H9 (cell line): Measurements from ENCODE around the gene TMEM229B. TPM values are rescaled to one million over a fixed set of nuclear protein-coding genes. Genes with fewer than 3 reads are reported as not detected.

Experiments used
- DNase-seq: peaks from one replicate; pipeline ENCODE4 v3.0.0-alpha.2; 2017
- H2AFZ ChIP-seq: one replicate; pipeline ENCODE4 v1.6.1; 2013; ENCODE audit warnings: mild to moderate bottlenecking, low read length, control low read depth, moderate library complexity
- H2AK5ac ChIP-seq: 2 replicates; pipeline ENCODE4 v1.6.1; 2013; ENCODE audit warnings: low read length, control low read depth, mixed read lengths; ENCODE audit not compliant: insufficient read length
- H2BK120ac ChIP-seq: one replicate; pipeline ENCODE4 v1.6.1; 2013; ENCODE audit warnings: low read depth, mild to moderate bottlenecking, low read length, control low read depth, inconsistent platforms; ENCODE audit not compliant: poor library complexity, severe bottlenecking
- H2BK12ac ChIP-seq: 2 replicates; pipeline ENCODE4 v1.6.1; 2013; ENCODE audit warnings: low read length, control low read depth, mixed read lengths, low read depth; ENCODE audit not compliant: insufficient read length
- H2BK15ac ChIP-seq: 2 replicates; pipeline ENCODE4 v1.6.1; 2013; ENCODE audit warnings: low read depth, low read length, control low read depth
- H2BK20ac ChIP-seq: one replicate; pipeline ENCODE4 v1.6.1; 2013; ENCODE audit warnings: low read depth, mild to moderate bottlenecking, low read length, control low read depth, inconsistent platforms; ENCODE audit not compliant: poor library complexity, severe bottlenecking
- H2BK5ac ChIP-seq: 2 replicates; pipeline ENCODE4 v1.6.1; 2013; ENCODE audit warnings: low read length, control low read depth, mixed read lengths; ENCODE audit not compliant: insufficient read length
- H3K14ac ChIP-seq: 2 replicates; pipeline ENCODE4 v1.6.1; 2013; ENCODE audit warnings: low read length, control low read depth; ENCODE audit not compliant: insufficient read depth
- H3K18ac ChIP-seq: 2 replicates; pipeline ENCODE4 v1.6.1; 2013; ENCODE audit warnings: low read depth, mild to moderate bottlenecking, mixed read lengths, low read length, control low read depth; ENCODE audit not compliant: insufficient read length
- H3K23ac ChIP-seq: 2 replicates; pipeline ENCODE4 v1.6.1; 2013; ENCODE audit warnings: low read length, control low read depth, mixed read lengths, low read depth; ENCODE audit not compliant: insufficient read length
- H3K23me2 ChIP-seq: 2 replicates; pipeline ENCODE4 v1.6.1; 2013; ENCODE audit warnings: low read depth, mild to moderate bottlenecking, mixed read lengths, low read length, control low read depth; ENCODE audit not compliant: insufficient read length, poor library complexity, severe bottlenecking
- H3K27ac ChIP-seq: 2 replicates; pipeline ENCODE4 v1.5.1; 2013; ENCODE audit warnings: low read length, control low read depth, mixed read lengths, low read depth; ENCODE audit not compliant: insufficient read length
- H3K27me3 ChIP-seq: 2 replicates; pipeline ENCODE4 v1.6.1; 2013; ENCODE audit warnings: low read length, control low read depth, inconsistent platforms; ENCODE audit not compliant: insufficient read depth
- H3K4ac ChIP-seq: 2 replicates; pipeline ENCODE4 v1.6.1; 2013; ENCODE audit warnings: low read depth, mild to moderate bottlenecking, control low read depth, inconsistent platforms, low read length, moderate library complexity
- H3K4me1 ChIP-seq: 2 replicates; pipeline ENCODE4 v1.6.1; 2013; ENCODE audit warnings: low read length, control low read depth, inconsistent platforms; ENCODE audit not compliant: insufficient read depth
- H3K4me2 ChIP-seq: 2 replicates; pipeline ENCODE4 v1.6.1; 2013; ENCODE audit warnings: low read length, control low read depth, mixed read lengths; ENCODE audit not compliant: insufficient read length, insufficient read depth
- H3K56ac ChIP-seq: 2 replicates; pipeline ENCODE4 v1.6.1; 2013; ENCODE audit warnings: low read depth, mild to moderate bottlenecking, mixed read lengths, low read length, control low read depth; ENCODE audit not compliant: insufficient read length
- H3K79me1 ChIP-seq: 2 replicates; pipeline ENCODE4 v1.6.1; 2013; ENCODE audit warnings: low read depth, mild to moderate bottlenecking, moderate library complexity, low read length, control low read depth, inconsistent platforms; ENCODE audit not compliant: insufficient read depth, poor library complexity, severe bottlenecking
- H3K79me2 ChIP-seq: 2 replicates; pipeline ENCODE4 v1.6.1; 2013; ENCODE audit warnings: low read length, control low read depth, inconsistent platforms; ENCODE audit not compliant: insufficient read depth
- H3K9ac ChIP-seq: 2 replicates; pipeline ENCODE4 v1.6.1; 2013; ENCODE audit warnings: low read length, control low read depth, mixed read lengths; ENCODE audit not compliant: insufficient read length; ENCODE audit errors: extremely low read depth
- H3K9me3 ChIP-seq: one replicate; pipeline ENCODE4 v1.6.1; 2013; ENCODE audit warnings: low read depth, low read length, inconsistent platforms; ENCODE audit not compliant: control insufficient read depth
- H3T11ph ChIP-seq: one replicate; pipeline ENCODE4 v1.6.1; 2013; ENCODE audit warnings: mild to moderate bottlenecking, low read length, control low read depth, inconsistent platforms
- H4K20me1 ChIP-seq: one replicate; pipeline ENCODE4 v1.6.1; 2013; ENCODE audit not compliant: control insufficient read depth, insufficient read length, insufficient read depth
- H4K5ac ChIP-seq: 2 replicates; pipeline ENCODE4 v1.6.1; 2013; ENCODE audit warnings: low read depth, mild to moderate bottlenecking, mixed read lengths, low read length, control low read depth; ENCODE audit not compliant: insufficient read length
- H4K8ac ChIP-seq: replicated peaks from 2 replicates; pipeline ENCODE4 v1.6.1; 2013; ENCODE audit warnings: low read length, control low read depth, mixed read lengths, low read depth; ENCODE audit not compliant: insufficient read length
- H4K91ac ChIP-seq: 2 replicates; pipeline ENCODE4 v1.6.1; 2013; ENCODE audit warnings: low read depth, mild to moderate bottlenecking, moderate library complexity, mixed read lengths, low read length, control low read depth; ENCODE audit not compliant: insufficient read length
- H3K27ac Mint-ChIP-seq, 3 experiments: 2 replicates in 2 of 3; 3 replicates in 1 of 3; pipeline ENCODE4 v1.8.0; 2020 to 2021; ENCODE audit warnings: mixed read lengths in 3 of 3, mild to moderate bottlenecking in 1 of 3, moderate library complexity in 1 of 3
- H3K27me3 Mint-ChIP-seq: 2 replicates; pipeline ENCODE4 v1.8.0; 2021; ENCODE audit warnings: low read depth, mild to moderate bottlenecking, moderate library complexity, mixed read lengths
- H3K36me3 Mint-ChIP-seq, 3 experiments: 2 replicates in 2 of 3; 3 replicates in 1 of 3; pipeline ENCODE4 v1.8.0; 2020 to 2021; ENCODE audit warnings: low read depth in 3 of 3, mixed read lengths in 3 of 3; ENCODE audit not compliant: insufficient read depth in 1 of 3
- H3K4me1 Mint-ChIP-seq, 2 experiments: 2 replicates each; pipeline ENCODE4 v1.8.0; 2020; ENCODE audit warnings: mixed read lengths in 2 of 2
- H3K4me3 Mint-ChIP-seq, 2 experiments: 2 replicates in 1 of 2; 3 replicates in 1 of 2; pipeline ENCODE4 v1.8.0; 2020 to 2021; ENCODE audit warnings: mild to moderate bottlenecking in 2 of 2, mixed read lengths in 2 of 2, moderate library complexity in 1 of 2
- H3K9me3 Mint-ChIP-seq, 2 experiments: 2 replicates in 1 of 2; 3 replicates in 1 of 2; pipeline ENCODE4 v1.8.0; 2020; ENCODE audit warnings: mild to moderate bottlenecking in 2 of 2, mixed read lengths in 2 of 2, moderate library complexity in 1 of 2
- WGBS: extraction: QIAGEN DNeasy Blood & Tissue Kit; methylation state at CpG from one replicate; pipeline ENCODE4 v1.1.7; 2013; ENCODE audit warnings: missing lambda C conversion rate, low lambda C conversion rate, mixed read lengths; ENCODE audit not compliant: insufficient read length; ENCODE audit errors: extremely low coverage; 5-methylcytosine and 5-hydroxymethylcytosine counted together
- total RNA-seq: library from RNA; stranded (reverse); gene quantifications from 2 replicates; pipeline ENCODE4 v1.2.1, GENCODE V29; 2021
- TF ChIP-seq, protein P1 (sequence below): fragments of 200-600 bp; sonication (generic); conservative IDR thresholded peaks from 3 replicates; pipeline ENCODE4 v1.8.0; 2021; ENCODE audit warnings: antibody characterized with exemption, mild to moderate bottlenecking

Gene TMEM229B
- total RNA-seq, 1 experiment from 2014 or later, result 0.24 TPM

DNA sequence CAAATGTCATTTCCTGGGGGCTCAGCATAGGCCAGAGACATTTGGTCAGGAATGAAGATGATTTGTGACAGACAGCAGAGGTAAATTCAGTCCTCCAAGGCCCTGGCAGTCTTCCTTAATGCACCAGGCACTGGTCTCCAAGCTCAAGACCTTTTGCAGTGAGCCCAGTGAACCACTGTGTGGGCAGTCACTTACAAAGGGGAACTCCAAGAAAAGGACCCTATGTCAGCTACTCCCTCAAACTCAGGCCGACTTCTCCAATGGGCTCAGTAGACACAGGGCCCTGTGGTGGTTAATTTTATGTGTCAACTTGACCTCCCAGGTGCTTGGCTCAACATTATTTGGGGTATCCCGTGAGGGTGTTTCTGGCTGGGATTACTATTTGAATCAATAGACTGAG lies 47.3 kb downstream of the TMEM229B start:
- H3K4me1 ChIP-seq, result peaks cover 11% of the 10 kb centered on the region
- Mint-ChIP-seq H3K27ac (peak overlapping the region in 1 of 3 experiments; percentile 81; a peak in 1 of 7 replicates), H3K36me3 (no peaks in the 10 kb centered on the region), H3K4me3 (no peak overlapping the region), H3K27me3 (peaks cover 1% of the 10 kb centered on the region), H3K4me1 (peaks cover 28 to 31% of the 10 kb centered on the region in 2 experiments), H3K9me3 (no peaks in the 10 kb centered on the region)
- no peak overlapping the region for H2AK5ac ChIP-seq
- no peak overlapping the region for H3K23ac ChIP-seq
- H2BK5ac ChIP-seq, result no peak overlapping the region
- H2BK15ac ChIP-seq, result no peak overlapping the region
- H3K14ac ChIP-seq, result no peak overlapping the region
- no peak overlapping the region for H3K4me2 ChIP-seq
- H3K56ac ChIP-seq, result no peak overlapping the region
- no peak overlapping the region for H3K18ac ChIP-seq
- H3K9me3 ChIP-seq, result no peaks in the 10 kb centered on the region
- H4K5ac ChIP-seq, result no peak overlapping the region
- H2BK120ac ChIP-seq, result no peak overlapping the region
- H4K91ac ChIP-seq, result no peak overlapping the region
- H2BK20ac ChIP-seq, result no peak overlapping the region
- TF ChIP-seq, protein P1, sequence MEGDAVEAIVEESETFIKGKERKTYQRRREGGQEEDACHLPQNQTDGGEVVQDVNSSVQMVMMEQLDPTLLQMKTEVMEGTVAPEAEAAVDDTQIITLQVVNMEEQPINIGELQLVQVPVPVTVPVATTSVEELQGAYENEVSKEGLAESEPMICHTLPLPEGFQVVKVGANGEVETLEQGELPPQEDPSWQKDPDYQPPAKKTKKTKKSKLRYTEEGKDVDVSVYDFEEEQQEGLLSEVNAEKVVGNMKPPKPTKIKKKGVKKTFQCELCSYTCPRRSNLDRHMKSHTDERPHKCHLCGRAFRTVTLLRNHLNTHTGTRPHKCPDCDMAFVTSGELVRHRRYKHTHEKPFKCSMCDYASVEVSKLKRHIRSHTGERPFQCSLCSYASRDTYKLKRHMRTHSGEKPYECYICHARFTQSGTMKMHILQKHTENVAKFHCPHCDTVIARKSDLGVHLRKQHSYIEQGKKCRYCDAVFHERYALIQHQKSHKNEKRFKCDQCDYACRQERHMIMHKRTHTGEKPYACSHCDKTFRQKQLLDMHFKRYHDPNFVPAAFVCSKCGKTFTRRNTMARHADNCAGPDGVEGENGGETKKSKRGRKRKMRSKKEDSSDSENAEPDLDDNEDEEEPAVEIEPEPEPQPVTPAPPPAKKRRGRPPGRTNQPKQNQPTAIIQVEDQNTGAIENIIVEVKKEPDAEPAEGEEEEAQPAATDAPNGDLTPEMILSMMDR, result no peak
- DNase-seq, result no peak
- no peak overlapping the region for H4K8ac ChIP-seq
- H3K79me1 ChIP-seq, result no peaks in the 10 kb centered on the region
- no peak overlapping the region for H2BK12ac ChIP-seq
- no peak overlapping the region for H3T11ph ChIP-seq
- H3K27ac ChIP-seq, result no peak overlapping the region
- no peaks in the 10 kb centered on the region for H3K23me2 ChIP-seq
- no peaks in the 10 kb centered on the region for H4K20me1 ChIP-seq
- H3K79me2 ChIP-seq, result no peaks in the 10 kb centered on the region
- H3K9ac ChIP-seq, result no peak overlapping the region
- no CpG with 5 or more reads among the region's 2 CpGs for WGBS
- H3K27me3 ChIP-seq, result no peaks in the 10 kb centered on the region
- no peak overlapping the region for H3K4ac ChIP-seq
- H2AFZ ChIP-seq, result no peak overlapping the region
